ENCODE data around the gene ZNF417. TPM values are rescaled to one million over a fixed set of nuclear protein-coding genes. Genes with fewer than 3 reads are reported as not detected.

ZNF417 gene
- total and polyA plus RNA-seq, 2 of the 4 experiments (the other 2 are of a cell fraction): 4.0 to 23.1 TPM

DNA sequence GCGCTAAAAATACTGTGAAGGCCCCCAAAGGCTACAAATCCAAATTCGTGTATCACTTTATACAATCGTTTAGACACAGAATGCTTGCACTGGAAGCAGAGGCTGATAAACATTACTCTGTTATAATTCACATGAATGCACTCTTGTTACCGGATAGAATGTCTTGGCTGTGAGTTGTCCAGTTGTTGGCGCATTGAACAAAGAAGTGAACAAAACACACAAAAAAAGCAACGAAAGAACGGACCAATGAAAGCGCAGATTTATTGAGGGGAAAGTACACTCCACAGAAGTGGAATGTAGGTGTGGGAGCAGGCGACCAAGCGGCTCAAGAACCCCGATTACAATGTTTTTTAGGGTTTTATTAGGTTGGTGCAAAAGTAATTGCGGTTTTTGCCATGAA lies 19.3 kb upstream of the ZNF417 start:
- intact Hi-C loops (cut with micrococcal nuclease): no loop called here
- H3K4ac ChIP-seq (ENCODE audit: low read depth, low read length): no peak overlapping the region
- ATAC-seq (ENCODE audit: low read depth) (no peak), DNase-seq (no peak)
- POLR2A ChIA-PET (ENCODE audit: unreplicated experiment): no interaction called here
- H2BK15ac ChIP-seq (ENCODE audit: low read depth, low read length): no peak overlapping the region
- TF ChIP-seq POLR2A (IDR thresholded peaks at IDR 0.05; ENCODE audit: low read depth, low read length) (no peak), MAZ (IDR thresholded peaks at IDR 0.05; ENCODE audit: borderline replicate concordance, low read depth, low read length) (no peak), MAFK (IDR thresholded peaks at IDR 0.05; ENCODE audit: low read depth, low read length) (no peak), CHD1 (IDR thresholded peaks at IDR 0.05; ENCODE audit: low read depth, low read length) (no peak), BHLHE40 (IDR thresholded peaks at IDR 0.05; ENCODE audit: low read depth, low read length) (no peak)
- in situ Hi-C loops (cut with MboI; ENCODE audit: low sequenced_read_pairs): no loop called here
- H4K91ac ChIP-seq (ENCODE audit: insufficient read depth, low read depth, low read length): no peak overlapping the region
- no peak overlapping the region for H3K9ac ChIP-seq (ENCODE audit: low read depth, low read length)
- no peak overlapping the region for H3K4me2 ChIP-seq (ENCODE audit: low read depth, low read length)
- no peak overlapping the region for H3K18ac ChIP-seq (ENCODE audit: low read depth, low read length)
- no peaks in the 10 kb centered on the region for H3K9me1 ChIP-seq (ENCODE audit: insufficient read depth, low read length)
- H3K23ac ChIP-seq (ENCODE audit: low read depth, low read length): no peak overlapping the region
- H2BK5ac ChIP-seq (ENCODE audit: low read depth, low read length, poor library complexity, severe bottlenecking): no peak overlapping the region
- no peak overlapping the region for H4K5ac ChIP-seq (ENCODE audit: low read depth, low read length)
- H2BK120ac ChIP-seq (ENCODE audit: low read depth, low read length): no peak overlapping the region
- no peak overlapping the region for H2BK20ac ChIP-seq (ENCODE audit: low read depth, low read length)
- BruUV-seq (replicated peaks): no TSS peak
- H4K8ac ChIP-seq (ENCODE audit: low read depth in 2 of 2, low read length in 2 of 2): no peak overlapping the region
- H3K4me3 ChIP-seq (ENCODE audit: insufficient read depth, low read depth, low read length): no peak overlapping the region
- no peak overlapping the region for H3K56ac ChIP-seq (ENCODE audit: extremely low read depth, insufficient read depth, low read length)
- no peak overlapping the region for H2AK9ac ChIP-seq (replicated peaks; ENCODE audit: low read depth, low read length, poor library complexity)
- dilution Hi-C loops (cut with HindIII; ENCODE audit: low sequenced_read_pairs, unreplicated experiment): no loop called here
- H3K79me1 ChIP-seq (ENCODE audit: low read depth in 1 of 2, low read length in 2 of 2): peaks cover 5 to 16% of the 10 kb centered on the region in 2 experiments; a peak in 3 of 4 replicates
- H3K4me1 ChIP-seq (ENCODE audit: control insufficient read depth, insufficient read depth, low read length): peaks cover 2% of the 10 kb centered on the region; the same call in 1 of the 2 replicates
- H2AFZ ChIP-seq (replicated peaks; ENCODE audit: low read length, poor library complexity): no peak overlapping the region
- no peaks in the 10 kb centered on the region for H3K27me3 ChIP-seq (ENCODE audit: control insufficient read depth, insufficient read depth, low read length)
- H3K9me3 ChIP-seq (ENCODE audit: control insufficient read depth, insufficient read depth, low read length): peaks cover 24% of the 10 kb centered on the region
- no CpG with 5 or more reads among the region's 12 CpGs for WGBS, 2 experiments (ENCODE audit: extremely low coverage in 2 of 2, insufficient read length in 1 of 2)
- H3K14ac ChIP-seq (replicated peaks; ENCODE audit: low read depth, low read length): no peak overlapping the region
- H2AK5ac ChIP-seq (ENCODE audit: low read depth, low read length): no peak overlapping the region
- no peaks in the 10 kb centered on the region for H4K20me1 ChIP-seq (ENCODE audit: insufficient read depth, low read length)
- H3K27ac ChIP-seq (ENCODE audit: insufficient read depth, low read length): no peak overlapping the region
- CTCF ChIA-PET: interaction anchor here (0.6 to 1.0 kb wide), 2 partner anchors 9 to 13 kb away, joined by 3 to 4 read pairs; no protein-coding TSS in a partner anchor
- H3K36me3 ChIP-seq (ENCODE audit: control insufficient read depth, insufficient read depth, low read length): peaks cover 13% of the 10 kb centered on the region

Data from IMR-90 (cell line).